SK-N-MC (cell line): Measurements from ENCODE around the gene INHA.

Source experiments
- EZH2 ChIP-seq: fragments of 200-600 bp; sonication (generic); IDR thresholded peaks from one replicate; pipeline ENCODE4 v1.6.1; 2017; ENCODE audit warnings: antibody characterized with exemption
- POLR2AphosphoS5 ChIP-seq: IDR thresholded peaks from 2 replicates; pipeline ENCODE4 v1.6.1; 2012; ENCODE audit warnings: mild to moderate bottlenecking, low read depth, low read length, borderline replicate concordance

GRCh38 chr2:219611306-219611705 is 39.2 kb downstream of the INHA start:
- TF ChIP-seq EZH2 (no peak), POLR2AphosphoS5 (no peak)
